ENCODE measurements around the gene SH2D7. TPM values are rescaled to one million over a fixed set of nuclear protein-coding genes. Genes with fewer than 3 reads are reported as not detected.
A peak's percentile ranks its signal among the peaks of the same experiment; 100 is the strongest.

Gene SH2D7
- total RNA-seq, 1 donor = not detected

- no peak for DNase-seq (ENCODE audit: low read depth in 2 of 3, low spot score in 2 of 3)
These were observed 15.9 kb upstream of the SH2D7 start for GRCh38 chr15:78076231-78077052.

- DNase-seq (ENCODE audit: low read depth in 2 of 3, low spot score in 2 of 3) = peak in 2 of 3 donors; percentile 60 to 65
These were observed 15.1 kb upstream of the SH2D7 start, which contains the start of gene TBC1D2B for GRCh38 chr15:78077053-78077870. Gene TBC1D2B (minus strand): TSS chr15:78077711. CDS start chr15:78077652, 59 bp downstream.

- no peak for DNase-seq (ENCODE audit: low read depth in 2 of 3, low spot score in 2 of 3)
These were observed 14.5 kb upstream of the SH2D7 start for GRCh38 chr15:78077871-78078210.

GRCh38 chr15:78079298-78080087 lies 12.9 kb upstream of the SH2D7 start:
- DNase-seq (ENCODE audit: low read depth in 2 of 3, low spot score in 2 of 3) = no peak

GRCh38 chr15:78080088-78080460 lies 12.3 kb upstream of the SH2D7 start:
- DNase-seq (ENCODE audit: low read depth in 2 of 3, low spot score in 2 of 3) = no peak

GRCh38 chr15:78082106-78082742 lies 10.1 kb upstream of the SH2D7 start:
- DNase-seq (ENCODE audit: low read depth in 2 of 3, low spot score in 2 of 3) = no peak

GRCh38 chr15:78082743-78083110 lies 9.6 kb upstream of the SH2D7 start:
- no peak for DNase-seq (ENCODE audit: low read depth in 2 of 3, low spot score in 2 of 3)

- no peak for DNase-seq (ENCODE audit: low read depth in 2 of 3, low spot score in 2 of 3)
These were observed 9.2 kb upstream of the SH2D7 start for GRCh38 chr15:78083186-78083585.

- no peak for DNase-seq (ENCODE audit: low read depth in 2 of 3, low spot score in 2 of 3)
These were observed 8.5 kb upstream of the SH2D7 start for GRCh38 chr15:78083687-78084448.

GRCh38 chr15:78084449-78084750 lies 8.0 kb upstream of the SH2D7 start:
- DNase-seq (ENCODE audit: low read depth in 2 of 3, low spot score in 2 of 3) = no peak

- DNase-seq (ENCODE audit: low read depth in 2 of 3, low spot score in 2 of 3) = no peak
These were observed 6.4 kb upstream of the SH2D7 start for GRCh38 chr15:78085928-78086327.

GRCh38 chr15:78087951-78088772 lies 4.2 kb upstream of the SH2D7 start:
- no peak for DNase-seq (ENCODE audit: low read depth in 2 of 3, low spot score in 2 of 3)

GRCh38 chr15:78088773-78089080 lies 3.6 kb upstream of the SH2D7 start:
- no peak for DNase-seq (ENCODE audit: low read depth in 2 of 3, low spot score in 2 of 3)

- DNase-seq (ENCODE audit: low read depth in 2 of 3, low spot score in 2 of 3) = no peak
These were observed 1.8 kb upstream of the SH2D7 start for GRCh38 chr15:78090422-78091063.

GRCh38 chr15:78093242-78094020 lies 1.1 kb downstream of the SH2D7 start:
- DNase-seq (ENCODE audit: low read depth in 2 of 3, low spot score in 2 of 3) = no peak

GRCh38 chr15:78097667-78098066 lies 5.3 kb downstream of the SH2D7 start:
- DNase-seq (ENCODE audit: low read depth in 2 of 3, low spot score in 2 of 3) = no peak

- no peak for DNase-seq (ENCODE audit: low read depth in 2 of 3, low spot score in 2 of 3)
These were observed 5.9 kb downstream of the SH2D7 start for GRCh38 chr15:78098131-78098755.

GRCh38 chr15:78100886-78101285 lies 8.5 kb downstream of the SH2D7 start:
- DNase-seq (ENCODE audit: low read depth in 2 of 3, low spot score in 2 of 3) = no peak

Measured in hematopoietic multipotent progenitor cell (in vitro differentiated cells).